Inferior parietal cortex (tissue), 1 donor: ENCODE data around the gene HTR1D.

Experiments used
- DNase-seq: peaks from one replicate; pipeline ENCODE4 v3.0.0-alpha.2; 2016; ENCODE audit errors: extremely low spot score

The HTR1D gene

DNA sequence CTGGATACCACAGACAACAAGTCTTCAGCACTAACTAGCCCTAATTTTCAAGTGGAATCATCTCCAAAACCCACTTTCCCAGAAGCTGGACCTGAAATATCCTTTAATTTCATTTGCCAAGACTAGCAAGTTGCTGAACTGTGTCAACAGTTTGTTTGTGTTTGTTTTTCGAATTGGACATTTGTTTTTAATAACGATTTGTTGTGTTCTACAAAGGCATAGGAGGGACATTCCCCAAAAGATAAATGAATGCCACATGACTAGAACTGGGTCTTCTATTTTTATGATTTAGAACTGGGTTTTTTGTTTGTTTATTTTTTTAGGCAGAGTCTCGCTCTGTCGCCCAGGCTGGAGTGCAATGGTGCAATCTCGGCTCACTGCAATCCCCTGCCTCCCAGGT, 66.6 kb downstream of the HTR1D start:
- DNase-seq: no peak

DNA sequence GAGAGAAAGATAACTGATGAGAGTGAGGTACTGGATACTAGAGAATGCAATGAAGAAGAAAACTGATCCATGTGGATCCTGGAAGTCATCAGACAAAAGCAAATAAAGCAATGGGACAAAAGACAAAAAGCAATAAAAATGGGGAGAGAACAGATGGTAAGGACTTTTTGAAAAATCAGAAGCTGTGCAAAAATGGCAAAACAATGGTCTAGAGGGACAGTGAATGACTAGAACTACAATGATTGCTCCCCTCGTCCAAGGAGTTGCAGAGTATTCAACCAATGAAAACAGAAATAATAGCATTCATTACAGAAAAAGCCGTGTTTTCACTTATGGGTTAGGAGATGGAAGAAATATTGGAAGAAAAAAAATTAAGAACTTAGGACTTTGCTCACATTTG, 67.2 kb downstream of the HTR1D start:
- DNase-seq: no peak

DNA sequence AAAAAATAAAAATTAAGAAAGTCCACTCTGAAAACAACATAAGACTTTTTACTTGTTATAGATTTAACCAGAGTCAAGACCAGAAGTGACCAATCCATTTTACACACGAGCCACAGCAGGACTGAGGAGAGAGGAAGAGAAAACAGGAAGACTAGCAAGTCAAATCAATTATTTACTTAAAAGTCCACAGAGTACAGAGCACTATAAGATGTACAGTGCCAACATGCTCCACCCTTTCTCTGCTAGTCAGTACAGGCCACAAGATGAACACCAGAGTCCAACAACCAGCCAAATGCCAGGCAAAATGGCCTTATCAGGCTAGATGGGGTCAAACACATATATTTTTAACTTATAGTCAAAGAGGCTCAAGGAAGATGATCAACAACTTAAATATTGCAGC, 68.2 kb downstream of the HTR1D start:
- DNase-seq: no peak

DNA sequence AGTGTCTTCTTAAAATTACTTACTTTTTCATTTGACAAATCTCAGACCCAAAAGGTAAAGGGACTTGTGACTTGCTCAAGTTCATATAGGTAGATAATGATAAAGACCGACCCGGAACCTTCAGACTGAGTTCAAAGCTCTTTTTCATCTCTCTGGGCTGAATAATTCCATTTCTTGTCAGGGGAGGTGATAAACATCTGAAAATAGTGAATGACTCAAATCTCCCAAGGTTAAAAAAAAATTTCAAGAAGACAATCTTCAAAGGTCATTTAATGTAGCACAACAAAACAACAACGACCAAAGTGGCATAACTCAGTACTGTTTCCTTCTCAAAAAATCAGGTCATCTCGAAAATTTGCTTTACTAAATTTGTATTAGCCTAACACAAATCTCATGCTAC, 69.2 kb downstream of the HTR1D start:
- DNase-seq: no peak
